HUDEP-2 (cell line): ENCODE data around the gene ASGR1.
"Not testable (repeated sequence)": the region's sequence is repeated elsewhere in the genome, so short reads cannot be mapped to it uniquely, and the experiment has no call there.

Source experiments
- DNase-seq, 76 experiments: peaks; one replicate each; lab custom pipeline; 2025; ENCODE audit not compliant: unreplicated experiment in 76 of 76; lab: John Stamatoyannopoulos, UW

The ASGR1 gene

GRCh38 chr17:7129311-7129710 lies 49.9 kb downstream of the ASGR1 start:
- DNase-seq: no peak

GRCh38 chr17:7128160-7128559 lies 51.0 kb downstream of the ASGR1 start:
- DNase-seq: no peak

DNA sequence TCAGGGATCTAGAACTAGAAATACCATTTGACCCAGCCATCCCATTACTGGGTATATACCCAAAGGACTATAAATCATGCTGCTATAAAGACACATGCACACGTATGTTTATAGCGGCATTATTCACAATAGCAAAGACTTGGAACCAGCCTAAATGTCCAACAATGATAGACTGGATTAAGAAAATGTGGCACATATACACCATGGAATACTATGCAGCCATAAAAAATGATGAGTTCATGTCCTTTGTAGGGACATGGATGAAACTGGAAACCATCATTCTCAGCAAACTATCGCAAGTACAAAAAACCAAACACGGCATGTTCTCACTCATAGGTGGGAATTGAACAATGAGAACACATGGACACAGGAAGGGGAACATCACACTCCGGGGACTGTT lies 51.7 kb downstream of the ASGR1 start:
- DNase-seq: not testable (repeated sequence)

DNA sequence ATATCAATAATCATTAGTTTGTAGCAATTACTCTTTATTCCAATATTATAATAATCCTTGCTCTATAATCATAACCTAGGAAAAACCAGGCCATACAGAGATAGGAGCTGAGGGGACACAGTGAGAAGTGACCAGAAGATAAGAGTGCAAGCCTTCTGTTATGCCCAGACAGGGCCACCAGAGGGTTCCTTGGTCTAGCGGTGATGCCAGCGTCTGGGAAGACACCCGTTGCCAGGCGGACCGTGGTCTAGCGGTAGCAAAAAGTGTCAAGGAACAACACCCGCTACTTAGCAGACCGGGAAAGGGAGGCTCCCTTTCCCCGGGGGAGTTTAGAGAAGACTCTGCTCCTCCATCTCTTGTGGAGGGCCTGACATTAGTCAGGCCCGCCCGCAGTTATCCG lies 52.8 kb downstream of the ASGR1 start:
- DNase-seq: not testable (repeated sequence)

- no peak for DNase-seq
Measured at GRCh38 chr17:7124923-7125322, 54.2 kb downstream of the ASGR1 start.

- DNase-seq: no peak
Measured at GRCh38 chr17:7123844-7124243, 55.3 kb downstream of the ASGR1 start.
